ENCODE measurements around the gene MIPOL1. TPM values are rescaled to one million over a fixed set of nuclear protein-coding genes. Genes with fewer than 3 reads are reported as not detected.
"Not testable (repeated sequence)": the region's sequence is repeated elsewhere in the genome, so short reads cannot be mapped to it uniquely, and the experiment has no call there.

The MIPOL1 gene
- total RNA-seq, 1 donor from 2014 or later: not detected

DNA sequence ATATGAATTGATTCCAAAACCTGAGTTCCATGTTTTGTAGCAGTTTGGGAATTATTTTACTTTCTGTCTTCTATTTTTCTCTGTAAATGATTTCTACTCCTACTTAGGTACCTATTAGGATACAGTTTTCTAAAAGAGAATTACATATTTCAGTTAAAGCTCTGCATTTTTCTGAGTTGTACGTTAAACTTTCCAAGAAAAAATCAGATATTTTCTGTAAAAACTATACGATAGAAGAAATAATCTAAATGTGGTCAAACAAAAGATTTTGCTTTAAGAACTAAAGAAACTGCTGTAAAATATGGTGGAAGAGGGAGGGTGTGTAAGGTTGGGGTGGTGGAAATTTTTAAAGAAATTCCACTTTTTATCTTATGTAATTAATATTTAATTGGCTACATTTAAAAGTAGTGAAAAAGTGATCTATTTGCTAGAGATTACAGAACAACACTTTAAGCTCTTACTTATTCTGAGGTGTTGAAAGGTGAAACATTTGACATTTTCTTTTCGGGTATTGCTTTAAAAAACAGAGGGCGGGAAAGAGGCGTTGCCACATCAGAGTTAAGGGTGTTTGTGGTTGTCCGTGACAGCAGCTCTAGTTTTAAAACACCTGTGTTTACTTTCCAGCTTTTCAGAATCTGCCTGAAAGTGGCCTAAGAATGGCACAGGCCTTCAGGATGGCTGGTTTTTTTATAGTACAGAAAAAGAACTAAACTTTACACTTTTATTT, 187.3 kb downstream of the MIPOL1 start:
- no peak overlapping the region for H3K4me3 Mint-ChIP-seq
- TF ChIP-seq, protein P1, sequence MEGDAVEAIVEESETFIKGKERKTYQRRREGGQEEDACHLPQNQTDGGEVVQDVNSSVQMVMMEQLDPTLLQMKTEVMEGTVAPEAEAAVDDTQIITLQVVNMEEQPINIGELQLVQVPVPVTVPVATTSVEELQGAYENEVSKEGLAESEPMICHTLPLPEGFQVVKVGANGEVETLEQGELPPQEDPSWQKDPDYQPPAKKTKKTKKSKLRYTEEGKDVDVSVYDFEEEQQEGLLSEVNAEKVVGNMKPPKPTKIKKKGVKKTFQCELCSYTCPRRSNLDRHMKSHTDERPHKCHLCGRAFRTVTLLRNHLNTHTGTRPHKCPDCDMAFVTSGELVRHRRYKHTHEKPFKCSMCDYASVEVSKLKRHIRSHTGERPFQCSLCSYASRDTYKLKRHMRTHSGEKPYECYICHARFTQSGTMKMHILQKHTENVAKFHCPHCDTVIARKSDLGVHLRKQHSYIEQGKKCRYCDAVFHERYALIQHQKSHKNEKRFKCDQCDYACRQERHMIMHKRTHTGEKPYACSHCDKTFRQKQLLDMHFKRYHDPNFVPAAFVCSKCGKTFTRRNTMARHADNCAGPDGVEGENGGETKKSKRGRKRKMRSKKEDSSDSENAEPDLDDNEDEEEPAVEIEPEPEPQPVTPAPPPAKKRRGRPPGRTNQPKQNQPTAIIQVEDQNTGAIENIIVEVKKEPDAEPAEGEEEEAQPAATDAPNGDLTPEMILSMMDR (IDR thresholded peaks at IDR 0.05): no peak
- intact Hi-C loops (cut with micrococcal nuclease): no loop called here
- DNase-seq (no peak), ATAC-seq (ENCODE audit: low read depth) (no peak)
- POLR2A ChIA-PET: no interaction called here
- no peaks in the 10 kb centered on the region for H3K27me3 Mint-ChIP-seq
- H3K4me1 Mint-ChIP-seq: no peaks in the 10 kb centered on the region
- H3K27ac Mint-ChIP-seq: no peak overlapping the region
- CTCF ChIA-PET: no interaction called here
- no peaks in the 10 kb centered on the region for H3K9me3 Mint-ChIP-seq
- H3K36me3 Mint-ChIP-seq (ENCODE audit: low read depth): no peaks in the 10 kb centered on the region

DNA sequence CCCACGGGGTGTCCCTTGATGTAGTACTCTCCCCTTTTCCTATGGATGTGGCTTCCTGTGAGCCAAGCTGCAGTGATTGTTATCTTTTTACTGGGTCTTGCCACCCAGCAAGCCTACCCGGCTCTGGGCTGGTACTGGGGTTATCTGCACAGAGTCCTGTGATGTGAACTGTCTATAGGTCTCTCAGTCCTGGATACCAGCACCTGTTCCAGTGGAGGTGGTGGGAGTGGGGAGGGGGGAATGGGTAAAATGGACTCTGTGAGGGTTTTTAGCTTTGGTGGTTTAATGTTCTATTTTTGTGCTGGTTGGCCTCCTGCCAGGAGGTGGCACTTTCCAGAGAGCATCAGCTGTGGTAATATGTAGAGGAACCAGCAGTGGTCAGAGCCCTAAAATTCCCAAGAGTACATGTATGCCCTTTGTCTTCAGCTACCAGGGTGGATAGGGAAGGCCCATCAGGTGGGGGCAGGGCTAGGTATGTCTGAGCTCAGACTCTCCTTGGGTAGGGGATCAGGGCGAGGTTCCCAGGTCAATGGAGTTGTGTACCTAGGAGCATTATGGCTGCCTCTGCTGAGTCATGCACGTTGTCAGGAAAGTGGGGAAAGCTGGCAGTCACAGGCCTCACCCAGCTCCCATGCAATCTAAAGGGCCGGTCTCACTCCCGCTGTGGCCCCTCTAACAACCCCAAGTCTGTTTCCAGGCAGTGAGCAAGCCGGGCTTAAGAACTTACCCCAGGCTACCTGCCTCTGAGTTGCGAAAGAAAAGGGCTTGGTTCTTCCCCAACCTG, 199.6 kb downstream of the MIPOL1 start:
- H3K9me3 Mint-ChIP-seq: peaks cover 30% of the 10 kb centered on the region
- H3K36me3 Mint-ChIP-seq (ENCODE audit: low read depth); H3K4me3 Mint-ChIP-seq; H3K27ac Mint-ChIP-seq; H3K4me1 Mint-ChIP-seq; DNase-seq; H3K27me3 Mint-ChIP-seq; POLR2A ChIA-PET; ATAC-seq (ENCODE audit: low read depth); CTCF ChIA-PET; intact Hi-C loops (cut with micrococcal nuclease): not testable (repeated sequence)

DNA sequence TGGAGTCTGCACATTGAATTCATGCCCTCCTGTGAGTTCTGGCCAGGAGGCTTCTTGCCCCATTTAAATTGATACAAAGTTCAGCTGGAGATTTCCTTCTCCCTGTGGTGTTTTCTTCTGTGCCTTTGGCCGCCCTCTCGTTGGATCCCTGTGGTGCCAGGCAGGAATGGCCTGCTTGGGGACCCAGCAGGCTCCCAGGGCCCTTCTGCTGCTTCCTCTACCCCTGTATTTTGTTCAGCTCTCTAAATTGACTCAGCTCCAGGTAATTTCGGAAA, 200.1 kb downstream of the MIPOL1 start:
- Mint-ChIP-seq H3K27ac (no peak overlapping the region), H3K27me3 (no peaks in the 10 kb centered on the region), H3K9me3 (peaks cover 28% of the 10 kb centered on the region), H3K36me3 (ENCODE audit: low read depth) (no peaks in the 10 kb centered on the region), H3K4me1 (no peaks in the 10 kb centered on the region), H3K4me3 (no peak overlapping the region)
- TF ChIP-seq, protein P1 (IDR thresholded peaks at IDR 0.05): no peak
- POLR2A ChIA-PET: no interaction called here
- CTCF ChIA-PET: no interaction called here
- no peak for ATAC-seq (ENCODE audit: low read depth)
- DNase-seq: no peak
- intact Hi-C loops (cut with micrococcal nuclease): no loop called here

DNA sequence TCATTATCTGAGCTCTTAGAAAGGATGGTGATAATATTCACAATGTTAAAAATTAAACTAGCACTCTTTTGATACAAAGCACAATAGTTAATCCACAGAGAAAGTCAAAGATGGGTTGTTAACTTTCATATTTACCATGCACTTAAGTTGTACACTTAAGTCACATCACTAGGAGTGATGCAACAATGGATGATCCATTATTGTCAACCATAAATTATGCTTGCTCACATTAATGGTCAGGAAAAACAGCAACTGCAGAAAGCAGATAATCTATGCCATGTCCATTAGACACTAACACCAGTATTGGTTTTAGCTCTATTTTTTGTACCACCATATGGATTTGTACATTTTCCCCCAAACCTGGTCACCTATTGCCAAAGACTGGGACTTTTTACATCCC, 201.8 kb downstream of the MIPOL1 start:
- ChIA-PET CTCF (no interaction called here), POLR2A (no interaction called here)
- no peak for DNase-seq
- Mint-ChIP-seq H3K27me3 (no peaks in the 10 kb centered on the region), H3K27ac (no peak overlapping the region), H3K36me3 (ENCODE audit: low read depth) (no peaks in the 10 kb centered on the region), H3K4me3 (no peak overlapping the region), H3K9me3 (peaks cover 22% of the 10 kb centered on the region), H3K4me1 (no peaks in the 10 kb centered on the region)
- TF ChIP-seq, protein P1 (IDR thresholded peaks at IDR 0.05): no peak
- intact Hi-C loops (cut with micrococcal nuclease): no loop called here
- no peak for ATAC-seq (ENCODE audit: low read depth)

DNA sequence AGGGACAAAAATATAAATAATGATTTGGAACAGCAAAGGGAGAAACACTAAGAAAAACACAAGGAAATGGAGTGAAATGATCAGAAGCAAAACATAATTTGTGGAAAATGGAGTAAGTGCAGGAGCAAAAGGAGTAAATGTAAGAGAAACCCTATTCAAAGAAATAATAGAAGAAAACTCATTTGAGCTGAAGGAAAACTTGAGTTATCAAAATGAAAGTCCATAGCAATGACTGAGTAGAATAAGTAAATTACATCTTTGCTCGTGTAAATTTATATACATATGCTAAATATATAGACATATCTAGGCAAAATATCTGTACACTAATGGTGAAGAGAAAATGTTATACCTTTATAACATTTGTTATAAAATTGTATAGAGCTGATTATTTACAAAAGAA, 203.4 kb downstream of the MIPOL1 start:
- peaks cover 12% of the 10 kb centered on the region for H3K9me3 Mint-ChIP-seq
- H3K27ac Mint-ChIP-seq: no peak overlapping the region
- TF ChIP-seq, protein P1 (IDR thresholded peaks at IDR 0.05): no peak
- intact Hi-C loops (cut with micrococcal nuclease): no loop called here
- POLR2A ChIA-PET: no interaction called here
- ATAC-seq (ENCODE audit: low read depth) (no peak), DNase-seq (no peak)
- H3K4me1 Mint-ChIP-seq: no peaks in the 10 kb centered on the region
- H3K36me3 Mint-ChIP-seq (ENCODE audit: low read depth): no peaks in the 10 kb centered on the region
- CTCF ChIA-PET: no interaction called here
- H3K4me3 Mint-ChIP-seq: no peak overlapping the region
- H3K27me3 Mint-ChIP-seq: no peaks in the 10 kb centered on the region
